NB4 (cell line): ENCODE results near the gene LSAMP.

Experiments
- DNase-seq: peaks from one replicate; pipeline ENCODE4 v3.0.0; 2010; ENCODE audit warnings: low read depth
- H3K4me3 ChIP-seq: one replicate; pipeline ENCODE4 v1.5.1; 2011; ENCODE audit warnings: mild to moderate bottlenecking, low read depth, low read length, moderate library complexity
- CTCF ChIP-seq: IDR thresholded peaks from one replicate; pipeline ENCODE4 v1.5.1; 2012; ENCODE audit warnings: low read depth, low read length
- MAX ChIP-seq: IDR thresholded peaks from 2 replicates; pipeline ENCODE4 v1.6.1; 2011; ENCODE audit warnings: low read depth, low read length
- MYC ChIP-seq: IDR thresholded peaks from 2 replicates; pipeline ENCODE4 v1.6.1; 2011; ENCODE audit warnings: low read depth, low read length
- POLR2A ChIP-seq: IDR thresholded peaks from 2 replicates; pipeline ENCODE4 v1.6.1; 2011; ENCODE audit warnings: mild to moderate bottlenecking; ENCODE audit not compliant: insufficient read length; ENCODE audit errors: extremely low read depth

LSAMP gene

GRCh38 chr3:116331380-116331779, 113.9 kb downstream of the LSAMP start:
- TF ChIP-seq POLR2A (no peak), MYC (no peak), MAX (no peak), CTCF (no peak)
- no peak for DNase-seq
- no peak overlapping the region for H3K4me3 ChIP-seq

GRCh38 chr3:116322750-116323375, 122.4 kb downstream of the LSAMP start:
- TF ChIP-seq CTCF (no peak), MYC (no peak), POLR2A (no peak), MAX (no peak)
- DNase-seq: no peak
- H3K4me3 ChIP-seq: no peak overlapping the region

- no peak overlapping the region for H3K4me3 ChIP-seq
- TF ChIP-seq MYC: no peak
- no peak for TF ChIP-seq CTCF
- no peak for TF ChIP-seq POLR2A
- no peak for TF ChIP-seq MAX
- DNase-seq: no peak
Observed at GRCh38 chr3:116318370-116318769, 126.9 kb downstream of the LSAMP start.

- TF ChIP-seq MYC (no peak), CTCF (no peak), MAX (no peak), POLR2A (no peak)
- no peak for DNase-seq
- H3K4me3 ChIP-seq: no peak overlapping the region
Observed at GRCh38 chr3:116316771-116317170, 128.5 kb downstream of the LSAMP start.

- TF ChIP-seq POLR2A (no peak), MAX (no peak), MYC (no peak), CTCF (no peak)
- H3K4me3 ChIP-seq: no peak overlapping the region
- no peak for DNase-seq
Observed at GRCh38 chr3:116314476-116314875, 130.8 kb downstream of the LSAMP start.

GRCh38 chr3:116306720-116307119, 138.6 kb downstream of the LSAMP start:
- no peak overlapping the region for H3K4me3 ChIP-seq
- TF ChIP-seq MAX (no peak), MYC (no peak), POLR2A (no peak), CTCF (no peak)
- no peak for DNase-seq
